HG03025 (cell line): ENCODE results near the gene PHRF1.

Experiments used
- ATAC-seq: cut with Tn5 transposase; IDR thresholded peaks from one replicate; pipeline ENCODE4 v1.9.1; 2021; ENCODE audit warnings: mild to moderate bottlenecking, moderate library complexity; ENCODE audit not compliant: unreplicated experiment, low FRiP score

The PHRF1 gene

DNA sequence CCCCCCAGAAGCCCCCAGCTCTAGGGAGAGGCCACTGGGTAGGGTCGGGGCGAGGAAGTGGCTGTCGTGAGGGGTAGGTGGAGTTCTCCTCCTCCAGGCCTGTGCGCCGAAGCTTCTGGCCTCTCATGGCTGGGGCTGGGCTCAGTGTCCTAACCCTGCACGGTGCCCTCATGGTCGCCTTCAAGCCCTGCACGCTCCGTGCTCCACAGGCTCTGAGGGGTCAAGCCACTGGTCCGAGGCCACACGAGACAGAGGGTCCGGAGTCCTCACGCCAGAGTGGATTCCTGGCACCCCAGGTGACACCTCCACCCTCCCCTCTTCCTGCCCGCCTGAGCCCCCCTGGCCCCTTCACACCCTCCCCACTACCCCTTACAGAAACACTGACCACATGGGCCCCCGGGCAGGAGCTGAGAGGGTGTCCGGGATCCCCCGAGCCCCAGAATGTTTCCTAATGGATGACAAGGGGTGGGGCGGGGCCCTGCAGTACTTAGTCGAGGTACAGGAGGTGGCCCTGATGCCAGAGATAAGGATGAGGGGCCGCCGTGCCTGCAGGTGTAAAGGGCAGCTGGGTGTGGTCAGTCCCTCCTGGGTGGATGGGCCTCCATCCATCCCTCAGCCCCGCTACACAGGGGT lies 49.5 kb downstream of the PHRF1 start:
- ATAC-seq: no peak

- no peak for ATAC-seq
Observed at GRCh38 chr11:626475-627307, 50.4 kb downstream of the PHRF1 start, which contains the start of gene SCT. Gene SCT, minus strand, starts transcription at chr11:627181. Its CDS starts 38 bp downstream, at chr11:627143.

GRCh38 chr11:627308-627576 lies 51.0 kb downstream of the PHRF1 start:
- ATAC-seq: no peak

DNA sequence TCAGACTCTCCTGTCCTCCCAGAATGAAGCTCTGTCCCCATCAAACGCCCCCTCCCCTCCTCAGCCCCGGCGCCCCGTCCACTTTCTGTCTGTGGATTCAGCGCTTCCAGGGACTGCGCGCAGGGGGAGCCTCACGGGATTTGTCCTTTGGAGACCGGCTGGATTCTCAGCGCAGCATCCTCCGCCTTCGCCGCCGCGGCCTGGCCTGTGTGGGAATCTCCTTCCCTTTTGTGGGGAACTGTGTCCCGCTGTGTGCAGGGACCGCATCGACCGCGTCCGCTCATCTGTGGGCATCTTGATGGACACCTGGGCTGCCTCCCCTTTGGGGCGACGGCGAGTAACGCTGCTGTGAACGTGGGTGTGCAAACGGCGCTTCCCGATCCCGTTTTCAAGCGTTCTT lies 51.8 kb downstream of the PHRF1 start:
- ATAC-seq: no peak

DNA sequence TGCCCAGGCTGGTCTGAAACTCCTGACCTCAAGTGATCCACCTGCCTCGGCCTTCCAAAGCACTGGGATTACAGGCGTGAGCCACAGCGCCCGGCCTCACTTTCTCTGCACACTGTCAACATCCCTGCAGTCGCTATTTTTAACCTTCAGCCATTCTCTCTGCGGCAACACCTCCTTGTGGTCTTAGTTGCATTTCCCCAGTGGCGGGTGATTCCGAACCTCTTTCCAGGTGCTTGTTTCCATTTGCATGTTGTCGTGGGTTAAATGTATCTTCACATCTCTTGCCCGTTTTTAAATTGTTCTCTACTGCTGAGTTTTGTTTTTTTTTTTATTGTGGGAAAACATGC lies 52.9 kb downstream of the PHRF1 start:
- no peak for ATAC-seq

DNA sequence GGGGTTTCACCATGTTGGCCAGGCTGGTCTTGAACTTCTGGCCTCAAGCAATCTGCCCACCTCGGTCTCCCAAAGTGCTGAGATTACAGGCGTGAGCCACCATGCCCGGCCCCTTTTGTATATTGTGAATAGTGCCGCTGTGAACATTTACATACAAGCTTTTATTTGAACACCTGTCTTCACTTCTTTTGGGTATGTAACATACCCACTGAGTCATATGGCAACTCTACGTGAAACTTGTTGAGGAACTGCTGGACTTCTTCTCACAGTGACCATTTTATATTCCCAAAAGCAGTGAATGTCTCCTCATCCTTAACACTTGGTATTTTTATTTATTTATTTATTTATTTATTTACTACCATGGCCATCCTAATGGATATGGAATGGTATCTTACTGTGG lies 54.6 kb downstream of the PHRF1 start:
- ATAC-seq: no peak

DNA sequence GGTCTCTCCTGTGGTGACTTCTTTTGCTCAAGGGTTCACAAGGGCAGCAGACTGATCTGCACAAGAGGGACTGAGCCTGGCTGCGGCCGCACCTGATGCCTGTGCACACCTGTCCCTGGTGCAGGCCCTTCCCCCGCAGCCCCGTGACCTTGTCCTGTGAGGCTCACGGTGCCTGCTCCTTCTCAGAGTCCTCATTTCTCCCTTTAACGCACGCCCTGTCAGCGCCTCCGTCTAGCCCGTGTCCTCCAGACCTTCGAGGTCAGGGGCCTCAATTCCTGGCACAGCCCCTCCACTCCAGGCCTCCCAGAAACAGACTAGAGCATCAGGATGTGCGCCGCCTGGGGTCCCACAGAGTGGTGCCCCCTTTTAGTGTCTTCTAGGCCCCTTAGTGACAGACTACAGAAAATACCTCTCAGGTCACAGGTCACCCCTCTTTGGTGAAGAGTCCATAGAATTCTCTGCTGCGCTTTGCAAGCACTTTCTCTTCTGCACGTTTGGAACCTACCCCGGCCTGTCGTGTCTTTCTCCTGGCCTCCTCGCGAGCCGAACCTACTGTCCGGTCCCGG lies 59.8 kb downstream of the PHRF1 start:
- no peak for ATAC-seq

DNA sequence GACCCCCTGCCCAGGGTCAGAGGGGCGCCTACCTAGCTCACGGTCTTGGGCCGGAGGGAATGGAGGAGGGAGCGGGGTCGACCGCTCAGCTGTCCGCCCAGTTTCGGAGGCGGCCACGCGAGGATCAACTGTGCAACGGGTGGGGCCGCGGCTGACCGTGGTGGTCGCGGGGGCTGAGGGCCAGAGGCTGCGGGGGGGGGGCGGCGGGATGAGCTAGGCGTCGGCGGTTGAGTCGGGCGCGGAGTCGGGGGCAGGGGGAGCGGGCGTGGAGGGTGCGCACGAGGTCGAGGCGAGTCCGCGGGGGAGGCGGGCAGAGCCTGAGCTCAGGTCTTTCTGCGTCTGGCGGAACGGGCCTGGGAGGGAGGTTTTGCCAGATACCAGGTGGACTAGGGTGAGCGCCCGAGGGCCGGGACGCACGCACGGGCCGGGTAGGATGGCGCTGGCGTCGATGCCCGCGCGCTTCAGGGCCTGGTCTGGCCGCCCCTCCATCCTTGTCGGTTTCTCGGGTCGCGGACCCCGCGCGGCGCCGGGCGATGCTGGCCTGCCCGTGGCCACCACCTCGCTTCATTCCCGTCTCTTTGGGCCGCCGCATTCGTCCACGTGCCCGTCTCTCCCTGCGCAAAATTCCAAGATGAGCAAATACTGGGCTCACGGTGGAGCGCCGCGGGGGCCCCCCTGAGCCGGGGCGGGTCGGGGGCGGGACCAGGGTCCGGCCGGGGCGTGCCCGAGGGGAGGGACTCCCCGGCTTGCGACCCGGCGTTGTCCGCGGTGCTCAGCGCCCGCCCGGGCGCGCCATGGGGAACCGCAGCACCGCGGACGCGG lies 60.5 kb downstream of the PHRF1 start, which contains the start of gene DRD4:
DRD4 (plus strand) TSS at position 759 of the 822 bp plus-strand sequence; CDS start at position 795, 36 bp downstream.
- ATAC-seq: no peak

GRCh38 chr11:637333-637592 lies 61.0 kb downstream of the PHRF1 start:
- no peak for ATAC-seq

- no peak for ATAC-seq
Observed at GRCh38 chr11:637593-638521, 61.6 kb downstream of the PHRF1 start.

DNA sequence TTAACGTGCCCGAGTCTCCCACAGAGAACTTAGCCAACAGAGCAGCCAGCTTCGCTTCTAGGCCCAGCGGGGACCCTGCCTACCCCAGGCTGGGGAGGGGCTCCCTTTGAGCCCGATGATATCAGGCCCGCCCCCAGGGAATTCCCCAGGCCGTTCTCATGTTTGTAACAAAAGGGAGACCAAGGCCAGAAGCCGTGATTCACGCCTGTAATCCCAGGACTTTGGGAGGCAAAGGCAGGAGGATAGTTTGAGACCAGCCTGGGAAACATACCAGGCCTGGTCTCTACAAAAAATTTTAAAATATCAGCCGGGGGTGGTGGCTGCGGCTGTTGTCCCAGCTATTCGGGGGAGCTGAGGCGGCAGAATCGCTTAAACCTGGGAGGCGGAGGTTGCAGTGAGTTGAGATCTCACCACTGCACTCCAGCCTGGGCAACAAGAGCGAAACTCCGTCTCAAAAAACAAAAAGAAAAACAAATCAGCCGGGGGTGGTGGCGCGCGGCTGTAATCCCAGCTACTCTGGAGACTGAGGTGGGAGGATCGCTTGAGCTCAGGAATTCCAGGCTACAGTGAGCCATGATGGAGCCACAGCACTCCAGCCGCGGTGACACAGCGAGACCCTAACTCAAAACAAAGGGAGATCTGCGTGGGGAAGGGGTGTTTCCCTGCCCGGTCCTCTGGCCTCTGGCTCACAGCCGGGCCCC lies 62.5 kb downstream of the PHRF1 start:
- no peak for ATAC-seq

GRCh38 chr11:639332-639955 lies 63.2 kb downstream of the PHRF1 start:
- no peak for ATAC-seq

DNA sequence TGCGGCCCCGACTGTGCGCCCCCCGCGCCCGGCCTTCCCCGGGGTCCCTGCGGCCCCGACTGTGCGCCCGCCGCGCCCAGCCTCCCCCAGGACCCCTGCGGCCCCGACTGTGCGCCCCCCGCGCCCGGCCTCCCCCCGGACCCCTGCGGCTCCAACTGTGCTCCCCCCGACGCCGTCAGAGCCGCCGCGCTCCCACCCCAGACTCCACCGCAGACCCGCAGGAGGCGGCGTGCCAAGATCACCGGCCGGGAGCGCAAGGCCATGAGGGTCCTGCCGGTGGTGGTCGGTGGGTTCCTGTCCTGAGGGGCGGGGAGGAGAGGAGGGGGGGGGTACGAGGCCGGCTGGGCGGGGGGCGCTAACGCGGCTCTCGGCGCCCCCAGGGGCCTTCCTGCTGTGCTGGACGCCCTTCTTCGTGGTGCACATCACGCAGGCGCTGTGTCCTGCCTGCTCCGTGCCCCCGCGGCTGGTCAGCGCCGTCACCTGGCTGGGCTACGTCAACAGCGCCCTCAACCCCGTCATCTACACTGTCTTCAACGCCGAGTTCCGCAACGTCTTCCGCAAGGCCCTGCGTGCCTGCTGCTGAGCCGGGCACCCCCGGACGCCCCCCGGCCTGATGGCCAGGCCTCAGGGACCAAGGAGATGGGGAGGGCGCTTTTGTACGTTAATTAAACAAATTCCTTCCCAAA lies 63.9 kb downstream of the PHRF1 start:
- no peak for ATAC-seq

DNA sequence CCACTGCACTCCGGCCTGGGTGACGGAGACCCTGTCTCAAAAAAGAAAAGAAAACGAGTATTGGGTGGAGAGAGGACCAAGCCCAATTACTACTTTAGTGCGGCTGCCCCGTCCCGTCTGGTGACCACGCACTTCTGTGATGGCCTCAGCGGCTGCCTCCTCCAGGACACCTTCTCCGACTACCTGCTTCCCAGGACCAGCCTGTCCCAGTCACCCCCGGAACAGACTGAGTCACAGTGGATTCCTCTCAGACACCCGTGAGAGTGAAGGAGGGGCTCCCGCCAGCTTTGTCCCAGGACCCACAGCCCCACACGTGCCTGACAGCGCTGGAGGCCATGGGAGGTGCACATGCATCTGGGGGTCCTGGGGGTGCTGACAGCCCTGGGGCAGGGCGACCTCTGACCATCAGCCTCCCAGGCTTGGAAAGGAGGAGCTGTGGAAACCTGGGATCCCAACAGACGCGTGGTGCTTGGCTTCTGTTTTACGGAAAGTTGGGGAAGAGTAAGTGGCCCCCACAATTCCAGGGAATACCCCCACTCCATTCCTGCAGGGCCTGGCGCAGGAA lies 65.6 kb downstream of the PHRF1 start:
- ATAC-seq: no peak

DNA sequence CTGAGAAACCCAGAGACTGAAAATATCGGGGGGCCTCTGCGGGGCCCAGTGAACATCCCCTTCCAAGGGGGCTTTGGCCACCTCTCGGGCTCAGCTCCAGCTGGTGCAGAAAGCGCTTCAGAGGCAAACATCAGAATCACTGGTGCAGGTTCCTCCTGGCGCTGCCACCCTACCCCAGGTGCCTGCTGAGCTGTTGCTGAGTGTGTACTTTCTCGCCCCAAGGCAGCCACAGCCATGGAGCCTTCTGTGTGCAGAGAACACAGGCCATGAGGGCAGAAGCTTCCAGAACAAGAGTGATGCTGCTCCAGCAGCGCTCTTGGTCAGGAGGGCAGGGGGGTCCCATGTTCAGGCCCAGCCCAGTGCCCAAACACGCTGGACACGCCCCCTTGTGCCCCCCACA lies 67.1 kb downstream of the PHRF1 start:
- no peak for ATAC-seq

DNA sequence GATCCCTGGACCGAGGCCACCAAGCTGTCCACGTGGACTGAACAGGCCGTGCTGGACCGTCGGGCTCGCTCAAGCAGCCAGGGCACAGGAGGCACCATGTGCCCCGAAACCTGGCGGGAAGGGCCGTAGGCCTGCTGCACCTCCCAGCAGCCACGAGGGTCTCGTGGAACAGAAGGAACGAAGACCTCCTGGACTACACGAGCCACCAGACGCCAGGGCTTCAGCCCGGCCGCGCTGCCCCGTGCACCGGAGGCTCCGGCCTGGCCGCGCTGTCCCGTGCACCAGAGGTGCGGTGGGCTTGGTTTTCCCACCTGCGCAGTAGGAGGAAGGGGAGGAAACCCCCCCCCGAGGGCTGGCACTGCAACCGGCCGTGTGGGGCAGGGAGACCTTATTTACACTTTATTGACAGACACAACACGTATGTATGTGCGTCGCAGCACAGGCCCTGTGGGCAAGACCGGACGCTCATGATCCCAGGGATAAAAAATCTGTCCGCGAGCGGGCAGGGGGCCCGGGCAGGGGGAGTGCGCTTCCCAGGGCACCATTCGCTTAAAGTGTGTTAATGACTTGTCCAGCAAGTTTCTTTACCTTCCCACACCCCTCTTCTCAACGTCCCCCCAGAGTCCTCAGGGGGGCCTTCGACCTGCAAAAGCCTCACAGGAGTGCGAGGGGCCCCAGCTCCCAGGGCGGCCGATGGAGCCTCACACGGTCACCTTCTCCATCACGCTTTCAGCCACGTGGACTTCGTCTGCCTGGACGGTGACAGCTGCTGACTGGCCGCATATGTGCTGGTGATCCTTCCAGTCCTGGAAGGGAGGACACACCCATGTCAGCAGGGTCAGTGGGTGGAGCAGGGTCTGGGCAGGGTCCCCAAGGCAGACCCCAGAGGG lies 67.8 kb downstream of the PHRF1 start:
- ATAC-seq: no peak

- ATAC-seq: no peak
Observed at GRCh38 chr11:645536-645935, 69.3 kb downstream of the PHRF1 start.
